ENCODE results near the gene NCAPD2.

NCAPD2 gene

DNA sequence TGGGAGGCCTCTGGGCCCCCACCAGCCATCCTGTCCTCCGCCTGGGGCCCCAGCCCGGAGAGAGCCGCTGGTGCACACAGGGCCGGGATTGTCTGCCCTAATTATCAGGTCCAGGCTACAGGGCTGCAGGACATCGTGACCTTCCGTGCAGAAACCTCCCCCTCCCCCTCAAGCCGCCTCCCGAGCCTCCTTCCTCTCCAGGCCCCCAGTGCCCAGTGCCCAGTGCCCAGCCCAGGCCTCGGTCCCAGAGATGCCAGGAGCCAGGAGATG is 39.7 kb downstream of the NCAPD2 start:
- H3K4me3 ChIP-seq (ENCODE audit: low read depth, low read length): peak overlapping the region; percentile 92
- TF ChIP-seq, protein P1, sequence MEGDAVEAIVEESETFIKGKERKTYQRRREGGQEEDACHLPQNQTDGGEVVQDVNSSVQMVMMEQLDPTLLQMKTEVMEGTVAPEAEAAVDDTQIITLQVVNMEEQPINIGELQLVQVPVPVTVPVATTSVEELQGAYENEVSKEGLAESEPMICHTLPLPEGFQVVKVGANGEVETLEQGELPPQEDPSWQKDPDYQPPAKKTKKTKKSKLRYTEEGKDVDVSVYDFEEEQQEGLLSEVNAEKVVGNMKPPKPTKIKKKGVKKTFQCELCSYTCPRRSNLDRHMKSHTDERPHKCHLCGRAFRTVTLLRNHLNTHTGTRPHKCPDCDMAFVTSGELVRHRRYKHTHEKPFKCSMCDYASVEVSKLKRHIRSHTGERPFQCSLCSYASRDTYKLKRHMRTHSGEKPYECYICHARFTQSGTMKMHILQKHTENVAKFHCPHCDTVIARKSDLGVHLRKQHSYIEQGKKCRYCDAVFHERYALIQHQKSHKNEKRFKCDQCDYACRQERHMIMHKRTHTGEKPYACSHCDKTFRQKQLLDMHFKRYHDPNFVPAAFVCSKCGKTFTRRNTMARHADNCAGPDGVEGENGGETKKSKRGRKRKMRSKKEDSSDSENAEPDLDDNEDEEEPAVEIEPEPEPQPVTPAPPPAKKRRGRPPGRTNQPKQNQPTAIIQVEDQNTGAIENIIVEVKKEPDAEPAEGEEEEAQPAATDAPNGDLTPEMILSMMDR (IDR thresholded peaks at IDR 0.05; ENCODE audit: insufficient read depth, low read depth, low read length, missing control alignments): no peak
- no peak for DNase-seq (ENCODE audit: low read depth)

DNA sequence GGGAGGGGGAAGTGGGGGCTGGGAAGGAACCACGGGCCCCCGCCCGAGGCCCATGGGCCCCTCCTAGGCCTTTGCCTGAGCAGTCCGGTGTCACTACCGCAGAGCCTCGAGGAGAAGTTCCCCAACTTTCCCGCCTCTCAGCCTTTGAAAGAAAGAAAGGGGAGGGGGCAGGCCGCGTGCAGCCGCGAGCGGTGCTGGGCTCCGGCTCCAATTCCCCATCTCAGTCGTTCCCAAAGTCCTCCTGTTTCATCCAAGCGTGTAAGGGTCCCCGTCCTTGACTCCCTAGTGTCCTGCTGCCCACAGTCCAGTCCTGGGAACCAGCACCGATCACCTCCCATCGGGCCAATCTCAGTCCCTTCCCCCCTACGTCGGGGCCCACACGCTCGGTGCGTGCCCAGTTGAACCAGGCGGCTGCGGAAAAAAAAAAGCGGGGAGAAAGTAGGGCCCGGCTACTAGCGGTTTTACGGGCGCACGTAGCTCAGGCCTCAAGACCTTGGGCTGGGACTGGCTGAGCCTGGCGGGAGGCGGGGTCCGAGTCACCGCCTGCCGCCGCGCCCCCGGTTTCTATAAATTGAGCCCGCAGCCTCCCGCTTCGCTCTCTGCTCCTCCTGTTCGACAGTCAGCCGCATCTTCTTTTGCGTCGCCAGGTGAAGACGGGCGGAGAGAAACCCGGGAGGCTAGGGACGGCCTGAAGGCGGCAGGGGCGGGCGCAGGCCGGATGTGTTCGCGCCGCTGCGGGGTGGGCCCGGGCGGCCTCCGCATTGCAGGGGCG is 40.2 kb downstream of the NCAPD2 start, which contains the start of gene GAPDH:
Gene GAPDH, plus strand, starts transcription at position 595 of the 772 bp plus-strand sequence. CDS start 316 bp downstream, outside the sequence.
- DNase-seq (ENCODE audit: low read depth): peak; percentile 98
- TF ChIP-seq, protein P1 (IDR thresholded peaks at IDR 0.05; ENCODE audit: insufficient read depth, low read depth, low read length, missing control alignments): no peak
- peak within 1 kb of the TSS; percentile 92 for H3K4me3 ChIP-seq (ENCODE audit: low read depth, low read length)

DNA sequence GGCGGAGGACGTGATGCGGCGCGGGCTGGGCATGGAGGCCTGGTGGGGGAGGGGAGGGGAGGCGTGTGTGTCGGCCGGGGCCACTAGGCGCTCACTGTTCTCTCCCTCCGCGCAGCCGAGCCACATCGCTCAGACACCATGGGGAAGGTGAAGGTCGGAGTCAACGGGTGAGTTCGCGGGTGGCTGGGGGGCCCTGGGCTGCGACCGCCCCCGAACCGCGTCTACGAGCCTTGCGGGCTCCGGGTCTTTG is 40.7 kb downstream of the NCAPD2 start:
- H3K4me3 ChIP-seq (ENCODE audit: low read depth, low read length): peak overlapping the region; percentile 92
- DNase-seq (ENCODE audit: low read depth): no peak
- TF ChIP-seq, protein P1 (IDR thresholded peaks at IDR 0.05; ENCODE audit: insufficient read depth, low read depth, low read length, missing control alignments): no peak

- peak overlapping the region; percentile 92 for H3K4me3 ChIP-seq (ENCODE audit: low read depth, low read length)
- DNase-seq (ENCODE audit: low read depth): peak; percentile 80
- TF ChIP-seq, protein P1 (IDR thresholded peaks at IDR 0.05; ENCODE audit: insufficient read depth, low read depth, low read length, missing control alignments): no peak
Measured at GRCh38 chr12:6534945-6535696, 41.2 kb downstream of the NCAPD2 start.

DNA sequence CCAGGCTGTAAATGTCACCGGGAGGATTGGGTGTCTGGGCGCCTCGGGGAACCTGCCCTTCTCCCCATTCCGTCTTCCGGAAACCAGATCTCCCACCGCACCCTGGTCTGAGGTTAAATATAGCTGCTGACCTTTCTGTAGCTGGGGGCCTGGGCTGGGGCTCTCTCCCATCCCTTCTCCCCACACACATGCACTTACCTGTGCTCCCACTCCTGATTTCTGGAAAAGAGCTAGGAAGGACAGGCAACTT is 41.7 kb downstream of the NCAPD2 start:
- peak overlapping the region; percentile 92 for H3K4me3 ChIP-seq (ENCODE audit: low read depth, low read length)
- TF ChIP-seq, protein P1 (IDR thresholded peaks at IDR 0.05; ENCODE audit: insufficient read depth, low read depth, low read length, missing control alignments): no peak
- DNase-seq (ENCODE audit: low read depth): no peak

DNA sequence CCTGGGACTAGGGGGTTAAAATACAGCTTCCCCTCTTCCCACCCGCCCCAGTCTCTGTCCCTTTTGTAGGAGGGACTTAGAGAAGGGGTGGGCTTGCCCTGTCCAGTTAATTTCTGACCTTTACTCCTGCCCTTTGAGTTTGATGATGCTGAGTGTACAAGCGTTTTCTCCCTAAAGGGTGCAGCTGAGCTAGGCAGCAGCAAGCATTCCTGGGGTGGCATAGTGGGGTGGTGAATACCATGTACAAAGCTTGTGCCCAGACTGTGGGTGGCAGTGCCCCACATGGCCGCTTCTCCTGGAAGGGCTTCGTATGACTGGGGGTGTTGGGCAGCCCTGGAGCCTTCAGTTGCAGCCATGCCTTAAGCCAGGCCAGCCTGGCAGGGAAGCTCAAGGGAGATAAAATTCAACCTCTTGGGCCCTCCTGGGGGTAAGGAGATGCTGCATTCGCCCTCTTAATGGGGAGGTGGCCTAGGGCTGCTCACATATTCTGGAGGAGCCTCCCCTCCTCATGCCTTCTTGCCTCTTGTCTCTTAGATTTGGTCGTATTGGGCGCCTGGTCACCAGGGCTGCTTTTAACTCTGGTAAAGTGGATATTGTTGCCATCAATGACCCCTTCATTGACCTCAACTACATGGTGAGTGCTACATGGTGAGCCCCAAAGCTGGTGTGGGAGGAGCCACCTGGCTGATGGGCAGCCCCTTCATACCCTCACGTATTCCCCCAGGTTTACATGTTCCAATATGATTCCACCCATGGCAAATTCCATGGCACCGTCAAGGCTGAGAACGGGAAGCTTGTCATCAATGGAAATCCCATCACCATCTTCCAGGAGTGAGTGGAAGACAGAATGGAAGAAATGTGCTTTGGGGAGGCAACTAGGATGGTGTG is 42.3 kb downstream of the NCAPD2 start:
- DNase-seq (ENCODE audit: low read depth): peak; percentile 22
- TF ChIP-seq, protein P1 (IDR thresholded peaks at IDR 0.05; ENCODE audit: insufficient read depth, low read depth, low read length, missing control alignments): no peak
- H3K4me3 ChIP-seq (ENCODE audit: low read depth, low read length): peak overlapping the region; percentile 92
